DMS 273 treated with DMSO at 0.1 percent for 48 hours (cell line): Measurements from ENCODE around the gene FBXO7.

Experiments
- DNase-seq: peaks from one replicate; lab custom pipeline; 2025; lab: John Stamatoyannopoulos, UW

FBXO7 gene

GRCh38 chr22:32490279-32490678, 15.7 kb downstream of the FBXO7 start:
- DNase-seq, result no peak

- DNase-seq, result no peak
These were observed 17.5 kb downstream of the FBXO7 start for GRCh38 chr22:32492111-32492510.

GRCh38 chr22:32493551-32493950, 18.9 kb downstream of the FBXO7 start:
- no peak for DNase-seq

DNA sequence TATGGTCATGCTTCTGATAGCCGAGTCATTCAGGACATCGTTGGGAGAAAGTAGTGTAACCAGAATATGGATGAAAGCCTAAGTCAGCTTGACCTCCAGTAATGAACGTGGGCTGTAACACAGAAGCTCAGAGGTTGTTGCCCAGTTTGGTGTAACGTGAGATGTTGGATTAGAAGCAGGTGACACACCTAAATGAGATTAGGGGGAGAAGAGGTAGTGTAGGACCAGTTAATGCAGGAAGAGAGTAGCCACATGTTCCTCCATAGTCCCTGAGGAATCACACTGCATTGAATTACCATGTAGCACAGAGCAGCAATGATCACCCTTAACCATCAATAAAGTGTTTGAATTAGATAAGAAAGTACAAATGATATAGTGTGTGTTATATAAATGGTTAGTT, 20.4 kb downstream of the FBXO7 start:
- no peak for DNase-seq

DNA sequence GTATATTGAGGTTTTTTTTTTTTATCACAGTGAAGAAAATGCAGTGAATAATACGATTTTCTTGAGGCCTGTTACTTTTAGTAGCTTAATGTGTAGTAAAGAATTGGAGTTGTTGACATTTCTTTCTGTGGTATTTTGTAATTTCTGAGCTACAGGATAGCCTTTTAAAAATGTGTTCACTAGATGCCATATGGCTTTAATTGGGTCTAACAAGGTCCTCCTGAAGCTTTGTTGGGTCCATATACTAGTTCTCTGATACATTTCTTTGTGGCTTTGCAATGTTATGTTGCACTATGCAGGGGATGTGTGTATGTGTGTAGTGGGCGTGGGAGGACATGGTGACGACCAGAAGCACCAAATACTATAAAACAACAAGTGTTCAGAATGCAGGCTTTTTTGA, 25.1 kb downstream of the FBXO7 start:
- DNase-seq, result no peak

DNA sequence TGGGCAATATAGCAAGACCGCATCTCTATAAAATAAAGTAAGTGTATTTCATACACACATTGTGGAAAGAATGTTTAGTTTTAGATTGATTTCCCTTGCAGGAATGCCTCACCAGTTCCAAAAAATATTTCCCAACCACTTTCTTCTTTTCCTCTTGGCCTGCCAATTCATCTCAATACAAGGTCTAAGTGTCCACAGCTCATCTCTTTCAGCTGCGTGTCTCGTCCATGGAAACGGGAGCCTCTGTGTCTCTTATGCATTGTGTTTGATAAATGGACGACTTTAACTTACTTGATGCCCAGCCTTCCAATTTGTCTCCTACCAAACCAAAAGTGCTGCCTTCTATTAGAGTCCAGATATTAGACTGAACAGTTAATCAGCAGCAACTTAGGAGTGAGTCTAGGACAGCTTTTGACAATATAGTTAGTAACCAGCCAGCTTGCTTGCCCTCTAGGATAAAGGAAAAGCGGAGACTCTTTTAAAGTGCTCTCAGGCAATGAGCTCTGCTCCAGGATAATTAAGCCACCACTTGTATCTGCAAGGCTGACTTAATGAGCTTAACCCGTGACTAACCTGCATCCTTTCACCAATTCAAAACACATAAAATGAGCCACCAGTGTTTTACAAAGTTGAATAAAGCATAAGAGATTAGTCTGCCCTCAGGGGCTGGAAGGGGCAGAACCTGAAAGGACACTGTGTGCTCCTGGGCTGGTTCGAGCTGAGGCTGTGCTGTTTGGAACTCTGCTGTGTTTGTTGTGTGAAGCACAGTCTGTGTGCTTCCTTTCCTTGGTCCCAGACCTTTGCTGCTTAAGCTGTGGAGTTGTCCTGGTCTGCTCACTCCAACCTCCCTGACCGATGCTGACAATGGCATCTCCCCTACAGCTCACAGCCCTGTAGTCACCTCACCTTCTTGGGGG, 27.5 kb downstream of the FBXO7 start:
- DNase-seq, result no peak

DNA sequence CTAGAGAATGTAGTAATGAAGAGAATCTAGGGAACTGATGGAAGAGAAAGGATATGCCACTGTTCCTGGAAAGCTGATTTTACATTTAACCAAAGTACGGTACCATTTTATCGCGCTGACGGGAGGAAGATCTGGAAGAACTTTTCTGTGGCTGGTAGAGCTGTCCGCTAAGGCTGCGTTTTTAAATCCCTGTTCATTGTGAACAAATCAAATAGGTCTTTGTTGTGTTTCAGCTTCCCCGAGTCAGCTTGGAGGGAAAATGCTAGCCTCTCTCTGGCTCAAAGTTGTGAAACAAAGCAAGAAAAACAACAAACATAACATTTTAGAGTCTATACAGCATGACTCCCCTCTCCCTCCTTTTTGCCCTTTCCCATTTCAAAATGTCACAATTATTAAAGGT, 34.4 kb downstream of the FBXO7 start:
- DNase-seq, result no peak

DNA sequence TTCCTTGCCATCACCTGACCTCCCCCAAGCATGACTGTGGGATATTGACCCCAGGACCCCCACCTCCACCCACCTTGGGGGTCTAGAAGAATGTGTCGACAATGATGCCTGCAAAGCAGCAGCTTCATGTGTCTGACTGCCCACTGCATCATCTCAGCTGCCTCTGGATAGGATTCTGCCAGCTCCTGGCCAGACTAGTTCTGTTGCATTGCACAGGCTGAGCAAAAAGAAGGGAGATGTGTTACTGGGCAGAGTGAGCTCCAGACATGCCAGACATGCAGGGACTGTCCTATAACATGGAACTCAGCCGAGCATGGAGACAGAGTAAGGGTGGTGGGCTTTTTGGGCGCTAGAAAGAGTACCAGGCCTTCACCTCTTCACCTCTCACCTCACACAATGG, 36.7 kb downstream of the FBXO7 start:
- no peak for DNase-seq

- DNase-seq, result no peak
These were observed 37.2 kb downstream of the FBXO7 start for GRCh38 chr22:32511776-32512175.

DNA sequence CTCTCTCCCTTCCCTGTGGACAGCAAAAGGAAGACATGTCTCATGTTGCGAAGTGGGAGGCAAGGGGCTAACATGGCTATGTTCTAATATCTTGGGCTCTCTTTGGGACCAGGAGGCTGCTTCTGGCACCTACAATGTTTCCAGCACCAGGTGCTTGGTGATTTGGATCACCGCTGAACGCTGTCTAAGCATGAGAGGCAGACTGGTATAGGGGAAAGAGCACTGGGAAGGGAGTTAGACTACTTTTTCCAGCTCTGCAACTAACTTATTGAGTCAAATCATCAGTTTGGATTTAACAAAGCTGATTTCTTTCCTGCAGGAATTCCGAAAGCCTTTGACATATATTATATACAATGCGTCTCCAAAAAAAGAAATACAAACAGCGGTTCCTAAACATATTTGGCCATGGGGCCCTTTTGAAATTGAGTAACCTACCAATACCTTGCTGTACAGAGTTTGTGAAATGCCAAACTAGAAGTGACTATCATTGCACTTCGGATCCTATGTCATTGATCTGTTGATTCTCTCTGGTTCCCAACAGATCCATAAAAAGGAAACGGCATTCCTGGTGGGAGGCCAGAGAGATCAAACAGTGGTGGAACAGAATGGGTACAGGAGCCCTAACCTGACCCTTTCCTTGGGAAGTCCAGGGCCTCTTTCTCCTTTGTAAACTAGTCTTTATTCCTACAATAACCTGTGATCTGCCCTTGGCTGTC, 37.8 kb downstream of the FBXO7 start:
- no peak for DNase-seq

- no peak for DNase-seq
These were observed 40.5 kb downstream of the FBXO7 start for GRCh38 chr22:32515084-32515483.

DNA sequence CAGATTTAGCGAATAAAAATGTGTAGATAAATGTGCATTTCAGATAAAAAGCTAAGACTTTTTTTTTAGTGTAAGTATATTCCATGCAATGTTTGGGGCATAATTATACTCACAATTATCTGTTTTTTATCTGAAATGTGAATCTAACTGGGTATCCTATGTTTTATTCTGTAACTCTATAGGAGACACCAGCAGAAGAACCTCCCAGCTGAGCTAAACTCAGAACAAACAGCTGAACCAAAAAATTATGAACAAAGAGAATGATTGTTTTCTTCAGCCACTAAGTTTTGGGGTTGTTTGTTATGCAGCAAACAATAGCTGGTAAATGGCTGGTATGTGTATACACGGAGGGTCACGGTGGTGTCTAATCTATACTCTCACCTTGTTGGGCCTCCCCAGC, 42.9 kb downstream of the FBXO7 start:
- no peak for DNase-seq

- DNase-seq, result no peak
These were observed 43.3 kb downstream of the FBXO7 start for GRCh38 chr22:32517921-32518320.

GRCh38 chr22:32518381-32518780, 43.8 kb downstream of the FBXO7 start:
- DNase-seq, result no peak

DNA sequence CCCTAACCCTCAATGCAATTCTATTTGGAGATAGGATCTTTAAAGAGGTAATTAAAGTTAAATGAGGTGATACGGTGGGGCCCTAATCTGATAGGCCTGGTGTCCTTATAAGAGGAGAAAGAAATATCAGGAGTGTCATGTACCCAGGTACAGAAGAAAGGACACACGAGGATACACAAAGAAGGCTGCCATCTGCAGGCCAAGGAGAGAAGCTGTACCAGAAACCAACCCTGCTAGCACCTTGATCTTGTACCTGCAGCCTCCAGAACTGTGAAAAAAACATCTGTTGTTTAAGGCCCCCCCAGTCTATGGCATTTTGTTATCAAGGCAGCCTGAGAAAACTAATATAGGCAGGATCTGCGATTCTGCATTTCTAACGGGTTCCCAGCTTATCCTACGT, 44.2 kb downstream of the FBXO7 start:
- no peak for DNase-seq

GRCh38 chr22:32520612-32521011, 46.0 kb downstream of the FBXO7 start:
- DNase-seq, result no peak

DNA sequence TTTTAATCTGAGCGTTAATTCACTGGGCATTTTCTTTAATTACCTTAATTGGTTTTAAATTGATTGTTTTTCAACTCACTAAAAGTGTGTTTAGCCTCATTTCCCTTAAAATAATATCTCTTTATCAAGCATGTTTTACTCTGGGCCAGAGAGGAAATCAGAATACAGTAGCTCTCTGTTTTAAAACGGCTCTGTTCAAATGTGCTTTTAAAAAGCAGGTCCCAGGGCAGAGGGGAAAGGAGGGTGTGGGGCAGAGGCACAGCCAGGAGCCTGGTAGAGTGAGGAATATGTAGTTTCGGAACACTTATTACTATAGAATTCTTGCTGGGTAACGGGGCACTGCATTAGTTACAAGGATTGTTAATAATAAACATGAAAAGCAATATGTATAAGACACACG, 47.6 kb downstream of the FBXO7 start:
- no peak for DNase-seq

DNA sequence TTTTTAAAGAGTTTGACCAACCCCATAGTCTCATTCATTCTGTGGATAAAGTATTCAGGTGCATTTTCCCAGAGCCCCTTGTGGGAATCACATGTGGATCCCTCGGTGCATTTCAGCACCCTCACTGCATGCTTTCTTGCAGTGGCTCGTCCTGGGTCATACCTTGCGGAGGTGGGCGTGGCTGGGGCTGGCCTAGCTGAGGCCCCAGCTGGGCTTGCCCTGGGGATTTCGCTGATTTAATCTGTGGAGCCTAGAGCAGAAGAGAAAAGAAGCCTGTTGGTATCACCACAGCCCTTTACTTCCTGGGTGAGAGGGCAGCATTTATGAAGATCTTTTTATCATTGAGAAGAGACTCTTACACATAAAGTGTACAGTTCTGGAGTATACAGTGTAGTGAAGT, 53.1 kb downstream of the FBXO7 start:
- no peak for DNase-seq

DNA sequence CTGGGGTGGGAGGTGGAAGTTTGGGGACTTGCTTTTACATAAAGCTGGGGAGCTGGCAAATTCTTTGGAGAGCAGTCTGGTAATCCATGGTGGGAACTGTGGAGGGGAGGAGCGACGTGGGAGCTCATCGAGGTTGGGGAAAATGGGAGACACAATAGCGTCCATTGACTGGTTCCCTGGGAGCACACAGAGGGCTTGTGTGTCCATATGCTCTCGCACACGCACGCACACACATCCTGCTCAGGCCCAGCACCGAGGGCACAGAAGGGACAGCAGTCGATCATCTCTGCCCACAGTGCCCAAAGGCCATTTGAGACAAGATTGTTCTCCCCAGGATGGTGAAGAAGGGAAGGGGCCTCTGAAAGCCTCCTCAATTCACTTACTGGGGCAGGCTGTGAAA, 53.7 kb downstream of the FBXO7 start:
- DNase-seq, result no peak

GRCh38 chr22:32528984-32529982, 54.7 kb downstream of the FBXO7 start:
- DNase-seq, result peak; percentile 9

- no peak for DNase-seq
These were observed 56.6 kb downstream of the FBXO7 start for GRCh38 chr22:32531228-32531627.
